Glutamatergic neuron (in vitro differentiated cells): ENCODE data around the gene HLA-DPB1. TPM values are rescaled to one million over a fixed set of nuclear protein-coding genes. Genes with fewer than 3 reads are reported as not detected.

Source experiments
- DNase-seq: peaks from one replicate; pipeline ENCODE4 v3.0.0; 2022
- H3K27ac Mint-ChIP-seq: one replicate; pipeline ENCODE4 v1.8.0; 2020; ENCODE audit warnings: mild to moderate bottlenecking, mixed read lengths, inconsistent platforms; ENCODE audit not compliant: unreplicated experiment
- H3K27me3 Mint-ChIP-seq: one replicate; pipeline ENCODE4 v1.8.0; 2020; ENCODE audit warnings: mild to moderate bottlenecking, moderate library complexity, mixed read lengths, inconsistent platforms; ENCODE audit not compliant: unreplicated experiment
- H3K36me3 Mint-ChIP-seq: one replicate; pipeline ENCODE4 v1.8.0; 2020; ENCODE audit warnings: mild to moderate bottlenecking, mixed read lengths, inconsistent platforms; ENCODE audit not compliant: unreplicated experiment
- H3K4me1 Mint-ChIP-seq: one replicate; pipeline ENCODE4 v1.8.0; 2020; ENCODE audit warnings: mild to moderate bottlenecking, low read depth, mixed read lengths, inconsistent platforms; ENCODE audit not compliant: unreplicated experiment
- H3K4me3 Mint-ChIP-seq: one replicate; pipeline ENCODE4 v1.8.0; 2020; ENCODE audit warnings: mild to moderate bottlenecking, mixed read lengths, inconsistent platforms; ENCODE audit not compliant: unreplicated experiment
- H3K9me3 Mint-ChIP-seq: one replicate; pipeline ENCODE4 v1.8.0; 2020; ENCODE audit warnings: mild to moderate bottlenecking, moderate library complexity, mixed read lengths, inconsistent platforms; ENCODE audit not compliant: unreplicated experiment
- CTCF ChIP-seq: fragments of 200-600 bp; sonication (generic); IDR thresholded peaks from one replicate; pipeline ENCODE4 v1.5.0; 2021; ENCODE audit not compliant: partially characterized antibody, unreplicated experiment
- total RNA-seq: library from RNA; stranded (reverse); fragmentation: NEBNext Ultra II Directional; extraction: Animal tissue kit (Norgen Biotek cat#: 25700); gene quantifications from one replicate; pipeline ENCODE4 v1.2.1, GENCODE V29; 2021; ENCODE audit not compliant: unreplicated experiment

HLA-DPB1 gene
- total RNA-seq, 1 donor from 2014 or later = 4.7 TPM

- Mint-ChIP-seq H3K36me3 (peaks cover 11% of the 10 kb centered on the region), H3K27me3 (peaks cover 4% of the 10 kb centered on the region), H3K4me3 (peak overlapping the region; percentile 96), H3K27ac (peak overlapping the region; percentile 70), H3K9me3 (peaks cover 10% of the 10 kb centered on the region), H3K4me1 (peaks cover 5% of the 10 kb centered on the region)
- TF ChIP-seq CTCF = no peak
- DNase-seq = peak; percentile 47
Measured at GRCh38 chr6:33080127-33081089, 4.6 kb downstream of the HLA-DPB1 start.

- peaks cover 10% of the 10 kb centered on the region for H3K9me3 Mint-ChIP-seq
- peak overlapping the region; percentile 14 for H3K27ac Mint-ChIP-seq
- no peak for TF ChIP-seq CTCF
- H3K4me1 Mint-ChIP-seq = peaks cover 5% of the 10 kb centered on the region
- H3K27me3 Mint-ChIP-seq = peaks cover 4% of the 10 kb centered on the region
- peaks cover 11% of the 10 kb centered on the region for H3K36me3 Mint-ChIP-seq
- peak; percentile 17 for DNase-seq
- H3K4me3 Mint-ChIP-seq = peak overlapping the region; percentile 96
Measured at GRCh38 chr6:33081098-33081824, 5.5 kb downstream of the HLA-DPB1 start.

GRCh38 chr6:33082702-33083101 lies 6.9 kb downstream of the HLA-DPB1 start:
- Mint-ChIP-seq H3K9me3 (peaks cover 9% of the 10 kb centered on the region), H3K4me3 (no peak overlapping the region), H3K4me1 (peaks cover 5% of the 10 kb centered on the region), H3K36me3 (peaks cover 11% of the 10 kb centered on the region), H3K27me3 (peaks cover 4% of the 10 kb centered on the region), H3K27ac (no peak overlapping the region)
- TF ChIP-seq CTCF = peak; percentile 56
- peak; percentile 37 for DNase-seq

GRCh38 chr6:33085627-33086026 lies 9.8 kb downstream of the HLA-DPB1 start:
- peaks cover 6% of the 10 kb centered on the region for H3K36me3 Mint-ChIP-seq

More at GRCh38 chr6:33085627-33086026, 9.8 kb downstream of the HLA-DPB1 start:
- peaks cover 4% of the 10 kb centered on the region for H3K9me3 Mint-ChIP-seq
- DNase-seq = no peak
- peaks cover 3% of the 10 kb centered on the region for H3K4me1 Mint-ChIP-seq
- no peak overlapping the region for H3K4me3 Mint-ChIP-seq
- TF ChIP-seq CTCF = no peak
- H3K27me3 Mint-ChIP-seq = peaks cover under 1% of the 10 kb centered on the region
- no peak overlapping the region for H3K27ac Mint-ChIP-seq
